SW480 (cell line): Measurements from ENCODE around the gene TXNDC12.
"Not testable (repeated sequence)": the region's sequence is repeated elsewhere in the genome, so short reads cannot be mapped to it uniquely, and the experiment has no call there.

Experiments used
- DNase-seq: peaks from one replicate; pipeline ENCODE4 v3.0.0-alpha.2; 2016; ENCODE audit warnings: low spot score

Gene TXNDC12

DNA sequence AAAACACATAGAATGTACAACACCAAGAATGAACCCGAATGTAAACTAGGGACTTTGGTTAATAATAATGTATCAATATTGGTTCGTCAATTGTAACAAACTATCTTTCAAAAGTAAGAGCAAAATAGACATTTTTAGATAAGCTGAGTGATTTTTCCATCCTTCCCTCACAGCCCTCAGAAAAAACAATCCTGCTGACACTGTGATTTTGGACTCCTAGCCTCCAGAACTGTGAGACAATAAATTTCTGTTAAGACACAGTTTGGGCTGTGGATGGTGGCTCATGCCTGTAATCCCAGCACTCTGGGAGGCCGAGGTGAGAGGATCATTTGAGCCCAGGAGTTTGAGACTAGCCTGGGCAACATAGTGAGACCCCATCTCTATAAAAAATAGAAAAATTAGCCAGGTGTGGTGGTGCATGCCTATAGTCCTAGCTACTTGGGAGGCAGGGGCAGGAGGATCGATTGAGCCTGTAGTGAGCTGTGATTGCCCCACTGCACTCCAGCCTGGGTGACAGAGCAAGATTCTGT lies 9.3 kb downstream of the TXNDC12 start:
- DNase-seq: not testable (repeated sequence)

DNA sequence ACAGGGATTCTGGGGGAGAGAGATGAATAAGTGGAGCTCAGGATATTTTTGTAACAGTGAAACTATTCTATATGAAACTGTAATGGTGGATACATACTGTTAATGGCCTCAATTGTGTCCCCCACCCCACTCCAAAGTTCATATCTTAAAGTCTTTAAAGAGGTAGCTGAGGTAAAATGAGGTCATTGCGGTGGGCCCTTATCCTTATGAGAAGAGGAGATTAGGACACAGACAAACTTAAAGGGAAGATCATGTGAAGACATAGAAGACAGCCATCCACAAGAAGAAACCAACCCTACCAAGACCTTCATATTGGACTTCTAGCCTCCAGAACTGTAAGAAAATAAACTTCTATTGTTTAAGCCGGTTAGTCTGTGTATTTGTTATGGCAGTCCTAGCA lies 9.8 kb downstream of the TXNDC12 start:
- DNase-seq: no peak

DNA sequence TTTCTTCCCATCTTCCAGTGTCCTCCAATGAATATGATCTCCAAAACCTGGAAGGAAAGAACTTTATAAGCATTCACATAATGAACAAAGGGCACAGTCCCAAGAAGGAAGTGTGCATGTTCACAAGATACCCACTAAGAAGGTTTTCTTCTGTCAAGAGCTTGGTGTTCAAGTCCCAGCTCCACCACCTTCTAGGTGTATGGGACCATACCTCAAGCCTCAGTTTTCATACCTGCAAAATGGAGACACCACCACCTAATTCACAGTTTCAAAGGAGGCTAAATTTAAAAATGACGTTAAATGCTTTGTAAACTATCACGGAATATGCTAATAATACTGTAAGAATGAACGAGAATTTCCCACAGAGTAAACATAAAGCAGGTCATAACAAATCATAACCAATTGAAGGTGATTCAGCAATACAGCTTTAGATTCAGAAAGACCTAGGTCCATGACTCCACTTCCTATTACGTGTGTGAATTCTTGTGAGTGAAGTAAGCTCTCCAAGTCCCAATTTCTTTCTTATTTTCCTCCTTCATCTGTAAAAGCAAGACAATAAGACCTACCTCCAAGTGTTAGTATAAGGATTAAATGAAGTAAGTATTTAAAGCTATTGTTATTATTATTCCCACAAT lies 13.3 kb downstream of the TXNDC12 start:
- no peak for DNase-seq

DNA sequence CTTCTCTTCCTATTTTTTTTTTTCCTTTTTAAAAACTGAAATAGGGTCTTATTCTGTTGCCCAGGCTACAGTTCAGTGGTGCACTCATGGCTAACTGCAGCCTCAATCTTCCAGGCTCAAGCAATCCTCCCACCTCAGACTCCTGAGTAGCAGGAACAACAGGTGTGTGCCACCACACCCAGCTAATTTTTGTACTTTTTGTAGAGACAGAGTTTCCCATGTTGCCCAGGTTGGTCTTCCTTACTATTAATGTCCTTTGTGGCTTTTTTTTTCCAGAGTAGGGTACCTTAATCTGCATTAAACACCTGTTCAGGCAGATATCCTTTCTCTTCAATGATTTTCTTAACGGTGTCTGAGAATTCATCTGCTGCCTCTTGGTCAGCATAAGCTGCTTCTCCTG lies 17.1 kb downstream of the TXNDC12 start:
- DNase-seq: no peak

DNA sequence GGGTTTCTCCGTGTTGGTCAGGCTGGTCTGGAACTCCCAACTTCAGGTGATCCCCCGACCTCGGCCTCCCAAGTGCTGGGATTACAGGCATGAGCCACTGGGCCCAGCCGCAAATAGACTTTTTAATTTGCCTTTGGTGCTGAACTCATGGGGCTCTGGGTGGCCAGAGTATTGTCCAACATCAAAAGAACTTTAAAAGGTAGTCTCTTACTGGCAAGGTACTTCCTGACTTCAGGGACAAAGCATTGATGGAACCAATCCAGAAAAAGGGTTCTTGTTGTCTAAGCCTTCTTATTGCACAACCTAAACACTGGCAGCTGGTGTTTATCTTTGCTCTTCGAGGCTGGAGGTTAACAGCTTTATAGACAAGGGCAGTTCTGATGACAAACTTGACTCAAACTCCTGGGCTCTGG lies 17.6 kb downstream of the TXNDC12 start:
- no peak for DNase-seq

DNA sequence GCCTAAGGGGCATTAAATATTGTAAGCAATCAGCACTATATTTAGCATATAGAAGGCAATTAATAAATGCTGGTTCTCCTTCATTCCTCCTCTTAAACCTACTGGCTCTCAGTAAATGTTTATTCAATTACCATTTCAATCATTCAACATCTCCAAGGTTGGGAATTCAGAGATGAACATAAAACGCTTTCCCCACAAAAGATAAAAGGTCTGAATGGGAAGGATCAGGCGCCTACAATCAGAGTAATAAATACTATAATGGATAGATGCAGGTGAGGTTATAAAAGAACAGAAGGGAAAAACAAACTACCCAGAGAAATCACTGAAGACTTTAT lies 21.0 kb downstream of the TXNDC12 start:
- DNase-seq: no peak

DNA sequence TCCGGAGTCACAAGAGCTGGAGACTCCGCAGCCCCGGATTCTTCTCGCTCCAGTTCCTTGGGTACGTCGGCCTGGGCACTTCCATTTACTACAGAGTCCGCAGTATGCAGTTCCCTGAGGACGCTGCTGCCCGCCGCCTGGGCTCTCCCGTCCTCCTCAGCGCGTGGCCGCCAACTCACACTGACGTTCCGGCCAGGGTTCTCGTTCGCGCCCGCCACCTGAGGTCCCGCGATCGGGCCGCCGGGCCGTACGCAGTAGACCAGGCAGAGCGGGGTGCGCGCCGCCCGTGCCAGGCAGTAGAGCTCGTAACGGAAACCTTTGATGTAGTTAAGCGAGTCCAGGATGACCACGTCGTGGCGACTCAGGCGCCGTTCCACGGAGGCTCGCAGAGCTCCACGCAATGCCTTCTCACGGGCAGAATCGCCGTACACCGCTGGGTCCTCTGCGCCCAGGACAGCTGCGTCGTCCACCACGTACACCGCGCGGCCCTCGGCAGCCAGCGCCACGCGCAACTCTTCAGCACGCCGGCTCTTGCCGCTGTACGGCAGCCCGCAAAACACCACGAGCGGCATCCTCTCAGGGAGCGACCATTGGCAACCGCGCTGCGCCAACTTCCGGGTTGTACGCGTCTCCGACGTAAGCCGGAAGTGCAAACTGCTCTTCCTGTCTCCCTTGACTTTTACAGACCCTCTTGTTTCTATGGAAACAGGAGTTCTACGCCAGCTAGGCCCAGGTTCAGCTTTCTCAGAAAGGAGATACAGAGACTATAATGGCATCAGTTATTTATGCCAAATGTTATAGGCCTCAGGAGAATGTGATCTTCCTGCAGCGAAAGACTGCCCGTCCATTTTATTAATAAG lies 21.6 kb downstream of the TXNDC12 start, which contains the start of gene KTI12:
TSS of gene KTI12 (minus strand) at position 621 of the 860 bp plus-strand sequence. CDS start at position 572, 49 bp downstream.
- peak; percentile 86 for DNase-seq

DNA sequence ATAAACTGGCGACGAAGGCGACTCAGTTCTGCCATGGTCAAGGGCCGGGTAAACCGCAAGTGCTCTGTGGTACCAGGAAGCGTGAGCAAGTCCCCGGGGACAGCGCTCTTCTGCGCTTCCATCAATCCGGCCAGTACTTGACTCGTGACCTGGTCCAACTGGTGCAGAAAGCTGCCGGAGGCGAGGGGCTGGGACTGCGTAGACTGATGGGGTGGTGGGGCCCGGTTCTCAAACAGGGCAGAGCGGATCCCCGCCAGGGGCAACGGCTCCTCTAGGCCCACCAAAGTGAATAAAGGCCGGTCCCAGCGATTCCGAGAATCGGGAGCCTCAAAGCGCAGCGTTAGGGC lies 22.2 kb downstream of the TXNDC12 start:
- DNase-seq: peak; percentile 40

DNA sequence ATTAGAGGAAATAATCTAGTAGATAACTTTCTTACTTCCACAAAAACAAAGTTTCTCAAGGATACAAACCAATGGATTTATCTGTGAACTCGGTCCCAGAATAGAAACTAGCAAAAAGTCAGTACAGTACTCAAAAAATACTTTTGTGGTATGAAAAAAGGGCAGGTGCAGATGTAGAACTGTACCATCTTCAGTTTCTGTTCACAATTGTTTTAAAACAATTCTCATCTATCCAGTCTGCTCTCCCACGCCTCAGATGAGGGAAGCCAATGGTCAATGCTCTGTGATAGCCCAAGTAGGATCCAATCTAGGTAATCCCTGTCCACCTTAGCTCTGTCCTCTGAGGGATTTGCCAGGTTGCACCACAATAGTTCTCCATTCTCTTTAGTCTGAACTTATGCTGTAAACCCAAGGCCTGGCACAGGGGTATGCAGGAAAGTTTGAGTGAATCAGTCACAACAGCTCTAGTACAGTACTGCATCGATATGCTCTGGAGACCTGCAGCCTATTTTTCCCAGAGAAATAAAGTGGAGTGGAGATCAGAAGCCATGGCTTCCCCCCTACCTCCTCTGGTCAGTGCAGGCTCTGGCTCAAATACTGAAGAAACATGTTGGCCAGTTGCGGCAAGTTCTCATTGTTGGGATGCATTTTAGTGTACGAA lies 22.7 kb downstream of the TXNDC12 start:
- no peak for DNase-seq

DNA sequence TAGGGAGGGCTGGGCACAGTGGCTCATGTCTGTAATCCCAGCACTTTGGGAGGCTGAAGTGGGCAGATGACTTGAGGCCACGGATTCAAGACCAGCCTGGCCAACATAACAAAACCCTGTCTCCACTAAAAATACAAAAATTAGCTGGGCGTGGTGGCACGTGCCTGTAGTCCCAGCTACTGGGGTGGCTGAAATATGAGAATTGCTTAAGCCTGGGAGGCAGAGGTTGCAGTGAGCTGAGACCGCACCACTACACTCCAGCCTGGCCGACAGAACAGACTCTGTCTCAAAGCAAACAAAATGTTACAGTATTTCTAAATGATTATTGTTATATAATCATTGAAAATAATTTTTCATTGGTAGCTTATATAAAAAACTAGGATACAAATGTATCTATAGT lies 26.2 kb downstream of the TXNDC12 start:
- not testable (repeated sequence) for DNase-seq

DNA sequence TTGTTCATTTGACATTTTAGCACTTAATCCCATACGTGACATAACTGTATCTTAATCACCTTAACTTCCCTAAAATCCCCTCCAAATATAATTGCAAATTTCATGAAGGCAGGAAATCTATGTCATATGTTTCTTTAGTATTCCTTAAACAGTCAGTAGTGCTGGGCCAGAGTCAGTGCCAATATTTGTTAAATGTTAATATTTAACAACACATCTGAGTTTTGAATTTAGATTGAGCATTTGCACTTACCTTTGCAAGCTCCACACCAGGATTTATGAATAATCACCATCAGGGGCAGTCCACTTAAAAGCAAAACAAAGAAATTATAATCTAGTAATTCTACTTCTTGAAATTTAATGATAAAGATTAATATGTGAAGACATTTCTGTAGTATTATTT lies 26.7 kb downstream of the TXNDC12 start:
- DNase-seq: no peak

DNA sequence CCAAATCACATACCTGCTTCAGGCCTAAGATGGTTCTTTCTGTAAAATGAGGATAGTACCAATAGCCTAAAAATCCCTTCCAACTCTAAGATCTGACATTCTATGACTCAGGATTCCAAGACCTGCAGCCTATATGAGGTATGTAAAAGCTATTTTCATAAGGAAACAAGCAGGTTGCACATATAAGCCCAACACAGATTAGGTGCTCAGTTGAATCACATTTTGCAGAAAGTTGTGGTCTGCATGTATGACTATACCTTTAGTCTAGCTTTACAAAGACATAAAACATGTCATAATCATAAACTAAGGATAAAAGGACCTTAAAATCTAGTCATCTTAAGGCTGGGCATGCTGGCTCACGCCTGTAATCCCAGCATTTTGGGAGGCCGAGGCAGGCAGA lies 28.7 kb downstream of the TXNDC12 start:
- no peak for DNase-seq

DNA sequence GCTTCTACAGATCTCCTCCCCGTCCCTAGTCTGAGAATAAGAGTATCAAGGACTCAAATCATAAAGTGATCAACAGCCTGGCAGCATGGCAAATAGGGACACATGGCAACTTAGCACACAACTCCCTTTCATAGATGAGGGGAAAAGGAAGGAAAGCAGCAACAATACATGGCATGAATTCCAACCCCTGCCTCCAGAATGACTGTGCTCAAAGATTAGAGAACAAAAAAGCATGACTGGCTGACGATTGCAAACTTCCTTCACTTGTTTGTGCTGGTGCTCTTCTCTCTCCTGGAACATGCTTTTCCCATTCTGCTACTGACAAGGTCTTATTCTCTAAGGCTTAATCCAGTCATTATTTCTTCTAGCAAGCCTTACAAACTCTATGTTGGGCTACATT lies 32.9 kb downstream of the TXNDC12 start:
- no peak for DNase-seq

DNA sequence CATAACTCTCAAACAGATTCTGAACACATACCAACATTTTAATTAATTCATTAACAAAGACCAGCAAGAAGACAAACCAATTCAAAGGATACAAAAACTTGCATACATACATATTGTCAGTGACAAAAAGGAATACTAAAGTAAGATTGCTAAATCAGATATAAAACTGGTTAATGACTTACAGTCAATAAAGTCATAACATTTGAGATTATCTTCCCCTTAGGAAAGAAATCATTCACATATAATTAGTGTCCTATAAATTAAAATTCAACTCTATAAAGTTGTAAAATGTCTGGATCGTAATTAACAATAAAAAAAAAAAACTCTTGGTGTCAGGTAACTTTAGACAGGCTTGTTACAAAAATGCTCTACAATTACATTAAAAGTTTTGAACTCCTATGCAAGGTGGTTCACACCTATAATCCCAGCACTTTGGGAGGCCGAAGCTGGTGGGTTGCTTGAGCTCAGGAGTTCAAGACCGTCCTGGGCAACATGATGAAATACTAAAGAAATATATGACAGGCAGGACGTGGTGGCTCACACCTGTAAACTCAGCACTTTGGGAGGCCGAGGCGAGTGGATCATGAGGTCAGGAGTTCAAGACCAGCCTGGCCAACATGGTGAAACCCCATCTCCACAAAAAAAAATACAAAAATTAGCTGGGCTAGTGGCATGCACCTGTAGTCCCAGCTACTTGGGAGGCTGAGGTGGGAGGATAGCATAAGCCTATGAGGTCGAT lies 46.8 kb downstream of the TXNDC12 start:
- no peak for DNase-seq

DNA sequence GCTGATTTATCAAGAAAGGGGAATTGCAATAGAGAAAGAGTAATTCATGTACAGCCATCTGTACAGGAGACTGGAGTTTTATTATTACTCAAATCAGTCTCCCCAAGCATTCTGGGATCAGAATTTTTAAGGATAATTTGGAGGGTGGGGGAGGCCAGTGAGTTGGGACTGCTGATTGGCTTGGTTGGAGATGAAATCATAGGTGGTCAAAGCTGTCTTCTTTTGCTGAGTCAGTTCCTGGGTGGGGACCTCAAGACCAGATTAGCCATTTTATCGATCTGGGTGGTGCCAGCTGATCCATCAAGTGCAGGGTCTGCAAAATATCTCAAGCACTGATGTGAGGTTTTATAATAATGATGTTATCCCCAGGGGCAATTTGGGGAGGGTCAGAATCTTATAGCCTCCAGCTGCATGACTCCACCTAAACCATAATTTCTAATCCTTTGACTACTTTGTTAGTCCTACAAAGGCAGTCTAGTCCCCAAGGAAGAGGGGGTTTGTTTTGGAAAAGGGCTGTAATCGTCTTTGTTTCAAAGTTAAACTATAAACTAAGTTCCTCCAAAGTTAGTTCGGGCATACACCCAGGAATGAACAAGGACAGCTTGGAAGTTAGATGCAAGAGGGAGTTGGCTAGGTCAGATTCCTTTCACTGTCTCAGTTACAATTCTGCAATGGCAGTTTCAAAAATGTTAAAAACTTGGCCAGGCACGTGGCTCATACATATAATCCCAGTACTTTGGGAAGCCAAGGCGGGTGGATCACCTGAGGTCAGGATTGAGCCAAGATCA lies 47.6 kb downstream of the TXNDC12 start:
- DNase-seq: no peak

DNA sequence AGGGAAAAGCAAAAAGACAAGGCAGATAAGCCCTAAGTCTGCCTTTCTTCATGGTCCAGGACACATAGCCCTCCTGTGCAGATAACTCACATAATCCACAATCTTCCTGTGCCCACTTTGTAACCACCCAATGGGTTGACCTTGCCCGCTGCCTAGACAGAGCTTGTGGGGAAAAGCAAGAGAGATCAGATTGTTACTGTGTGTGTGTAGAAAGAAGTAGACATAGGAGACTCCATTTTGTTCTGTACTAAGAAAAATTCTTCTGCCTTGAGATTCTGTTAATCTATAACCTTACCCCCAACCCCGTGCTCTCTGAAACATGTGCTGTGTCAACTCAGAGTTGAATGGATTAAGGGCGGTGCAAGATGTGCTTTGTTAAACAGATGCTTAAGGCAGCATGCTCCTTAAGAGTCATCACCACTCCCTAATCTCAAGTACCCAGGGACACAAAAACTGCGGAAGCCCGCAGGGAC lies 48.9 kb downstream of the TXNDC12 start:
- not testable (repeated sequence) for DNase-seq

DNA sequence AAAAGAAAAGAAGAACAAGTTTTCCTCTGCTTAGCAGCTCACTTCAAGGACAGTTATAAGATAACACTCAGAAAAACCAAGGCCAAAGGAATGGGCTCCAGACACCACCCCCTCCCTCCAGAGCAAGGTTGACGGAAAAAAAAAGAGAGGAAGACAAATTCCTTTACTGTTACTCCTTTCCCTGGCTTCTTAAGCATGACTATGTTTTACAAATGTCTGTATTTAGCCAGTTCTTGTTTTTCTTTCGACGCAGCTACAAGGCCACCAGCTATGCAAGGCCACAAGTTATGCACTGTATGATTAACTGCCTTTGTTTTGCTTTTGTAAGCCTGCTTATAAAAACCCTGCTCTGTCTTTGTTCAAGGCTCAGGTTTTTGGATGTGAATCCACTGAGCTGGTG lies 49.4 kb downstream of the TXNDC12 start:
- DNase-seq: not testable (repeated sequence)

DNA sequence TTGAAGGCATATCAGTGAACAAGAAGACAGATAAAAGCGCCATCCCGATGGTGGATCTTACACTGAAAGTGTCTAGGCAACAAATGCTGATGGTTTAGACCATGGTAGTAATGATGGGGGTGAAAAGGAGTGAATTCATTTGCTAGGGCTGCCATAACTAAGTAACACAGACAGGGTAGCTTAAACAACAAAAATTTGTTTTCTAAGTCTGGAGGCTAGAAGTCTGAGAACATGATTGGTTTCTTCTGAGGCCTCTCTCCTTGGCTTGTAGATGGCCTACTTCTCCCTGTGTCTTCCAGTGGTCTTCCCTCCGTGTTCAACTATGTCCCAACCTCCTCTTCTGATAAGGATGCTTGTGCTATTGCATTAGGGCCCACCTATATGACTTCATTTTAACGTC lies 51.1 kb downstream of the TXNDC12 start:
- DNase-seq: no peak

DNA sequence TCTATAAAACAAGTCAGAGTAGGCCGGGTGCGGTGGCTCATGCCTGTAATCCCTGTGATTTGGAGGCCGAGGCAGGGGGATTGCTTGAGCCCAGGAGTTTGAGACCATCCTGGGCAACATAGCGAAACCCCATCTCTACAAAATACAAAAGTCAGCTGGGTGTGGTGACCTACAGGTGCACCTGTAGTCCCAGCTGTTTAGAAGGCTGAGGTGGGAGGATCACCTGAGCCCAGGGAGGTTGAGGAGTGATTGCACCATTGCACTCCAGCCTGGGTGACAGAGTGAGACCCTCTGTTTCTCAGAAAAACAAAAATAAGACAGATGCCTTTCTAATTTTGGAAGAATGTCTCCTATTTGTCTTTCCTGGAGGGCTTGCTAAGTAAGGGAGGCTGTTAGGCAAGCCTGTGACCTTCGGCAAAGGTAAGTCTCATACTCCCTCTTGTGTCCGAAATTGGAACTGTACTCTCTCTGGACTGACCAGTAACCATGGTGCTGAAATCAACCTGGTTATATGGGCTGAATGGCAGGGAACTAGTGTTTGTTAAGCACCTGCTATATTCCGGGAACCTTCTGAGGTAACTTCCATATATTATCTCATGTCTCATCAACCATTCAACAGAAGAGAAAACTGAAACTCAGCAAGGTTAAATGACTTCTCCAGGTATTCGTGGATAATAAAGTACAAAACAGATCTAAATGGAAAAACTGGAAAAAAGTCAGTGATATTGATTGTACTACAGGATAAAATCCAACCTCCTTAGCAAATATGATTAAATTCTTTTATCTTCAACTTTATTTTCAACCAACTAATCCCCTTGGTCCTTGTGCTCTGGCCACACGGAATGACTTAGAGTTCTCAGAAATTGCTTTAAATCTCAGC lies 52.7 kb downstream of the TXNDC12 start:
- peak; percentile 75 for DNase-seq

DNA sequence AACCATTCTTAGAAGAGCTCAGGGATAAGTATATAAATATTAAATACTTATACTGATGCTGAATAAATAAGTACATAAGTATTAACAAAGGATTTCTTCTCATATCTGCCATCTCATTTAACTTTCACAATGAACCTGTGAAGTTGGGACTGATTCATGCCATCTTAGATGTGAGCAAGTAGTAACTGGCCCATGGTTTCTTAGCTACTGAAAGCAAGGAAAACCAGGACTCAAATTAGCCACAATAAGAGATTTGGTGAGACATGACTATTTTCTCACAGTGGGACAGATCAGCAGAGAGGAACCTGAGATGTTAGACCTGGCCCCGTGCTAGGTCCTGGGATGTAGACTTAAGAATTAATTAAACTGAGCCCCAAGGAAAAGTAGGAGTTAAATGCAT lies 56.3 kb downstream of the TXNDC12 start:
- no peak for DNase-seq
